Stimulated activated CD4-positive, alpha-beta T cell treated with anti-CD3 and anti-CD28 coated beads, Interleukin-12 subunit alpha, Interleukin-12 subunit beta, amount 100 ng/mL, for 4 hours (primary cell): ENCODE results near the gene UNC13C.
"Not testable (repeated sequence)": the region's sequence is repeated elsewhere in the genome, so short reads cannot be mapped to it uniquely, and the experiment has no call there.

Experiments used
- DNase-seq: peaks from one replicate; pipeline ENCODE4 v3.0.0-alpha.2; 2020

UNC13C gene

GRCh38 chr15:54307926-54308325, 329.7 kb downstream of the UNC13C start:
- DNase-seq, result no peak

GRCh38 chr15:54312528-54312927, 334.3 kb downstream of the UNC13C start:
- no peak for DNase-seq

DNA sequence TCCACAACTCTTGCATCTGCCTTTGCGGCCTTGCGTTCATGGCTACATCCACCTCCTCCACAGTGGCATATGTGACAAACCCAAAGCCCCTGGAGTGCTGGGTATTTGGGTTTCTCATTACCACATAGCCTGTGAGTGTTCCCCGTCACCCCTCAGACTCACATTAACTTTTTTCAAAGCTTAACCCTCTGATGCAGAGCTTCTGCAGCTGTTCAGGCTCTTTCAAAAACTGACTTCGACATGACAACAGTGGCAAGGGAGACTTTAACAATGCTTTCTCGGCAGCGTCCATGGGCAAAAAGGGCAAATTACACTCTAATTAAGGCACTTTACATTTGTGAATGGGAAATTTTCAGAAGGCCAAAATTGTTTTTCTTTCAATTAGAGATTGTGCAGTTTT, 343.2 kb downstream of the UNC13C start:
- no peak for DNase-seq

- no peak for DNase-seq
Observed at GRCh38 chr15:54322341-54322740, 344.1 kb downstream of the UNC13C start.

DNA sequence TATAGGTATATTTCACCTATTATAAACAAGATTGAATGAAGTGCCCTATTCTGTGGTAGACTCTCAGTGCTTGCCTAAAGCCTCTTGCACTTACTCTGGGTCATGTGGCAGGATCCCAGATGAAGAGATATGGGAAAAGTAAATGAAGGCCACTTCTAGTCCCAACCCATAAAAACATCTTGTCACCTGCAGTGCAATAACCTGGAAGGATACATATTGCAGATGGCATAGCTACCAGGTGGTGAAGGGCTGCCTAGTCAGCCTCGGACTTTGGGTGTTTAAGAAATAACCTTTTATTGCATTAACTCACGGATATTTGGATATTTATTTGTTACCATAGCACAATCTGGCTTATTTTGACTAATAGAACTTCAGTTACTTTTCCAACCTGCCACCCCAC, 367.1 kb downstream of the UNC13C start:
- no peak for DNase-seq

DNA sequence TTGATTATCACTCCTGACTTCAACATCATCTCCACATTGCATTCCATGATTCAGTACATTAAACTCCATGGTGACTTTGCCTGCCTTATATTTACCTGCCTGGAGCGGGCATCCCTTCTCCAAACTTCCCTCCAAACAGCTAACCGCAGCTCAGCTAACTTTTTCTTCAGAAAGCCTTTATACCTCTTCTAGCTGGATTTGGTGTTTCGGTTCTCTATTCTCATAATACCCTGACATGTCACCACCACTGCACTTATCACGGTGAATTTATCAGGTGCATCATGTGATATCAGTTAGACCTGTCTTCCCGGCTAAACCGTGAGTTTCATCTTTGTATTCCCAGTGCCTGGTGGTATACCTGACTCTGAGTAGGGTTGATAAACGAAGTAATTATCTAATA, 367.6 kb downstream of the UNC13C start:
- DNase-seq, result no peak

DNA sequence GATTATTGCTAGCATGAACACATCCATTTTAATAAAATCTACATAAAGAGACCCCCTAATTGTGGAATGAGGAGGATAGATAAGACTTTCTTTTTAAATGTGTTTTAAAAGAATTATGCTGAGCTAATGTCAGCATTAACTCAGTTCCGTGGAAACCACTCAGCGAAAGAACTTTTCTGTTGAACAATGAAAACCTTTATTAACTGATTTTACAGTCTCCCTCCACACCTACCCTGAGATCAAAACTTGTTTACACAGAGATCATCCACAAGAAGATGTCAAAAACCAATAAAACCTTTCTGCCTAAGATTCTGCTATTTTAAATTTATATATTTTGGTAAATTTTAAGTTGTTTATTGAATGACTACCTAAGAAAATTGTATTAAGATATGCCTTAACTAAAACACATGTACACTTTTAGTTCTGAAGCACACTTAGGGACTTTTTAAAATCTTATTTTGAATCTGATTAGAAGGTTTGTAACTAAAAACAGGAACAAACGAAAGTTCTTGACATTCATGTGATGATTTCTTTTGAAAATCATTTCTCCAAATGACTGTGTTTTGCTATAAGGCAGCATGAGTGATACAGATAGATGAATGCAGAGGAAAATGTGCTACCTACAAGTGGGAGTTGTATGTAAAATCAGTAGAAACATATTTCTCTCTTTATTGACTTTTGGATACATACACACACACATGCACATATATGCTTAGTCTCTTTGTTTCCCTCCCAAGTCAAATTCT, 369.0 kb downstream of the UNC13C start:
- DNase-seq, result no peak

GRCh38 chr15:54353726-54354125, 375.5 kb downstream of the UNC13C start:
- no peak for DNase-seq

DNA sequence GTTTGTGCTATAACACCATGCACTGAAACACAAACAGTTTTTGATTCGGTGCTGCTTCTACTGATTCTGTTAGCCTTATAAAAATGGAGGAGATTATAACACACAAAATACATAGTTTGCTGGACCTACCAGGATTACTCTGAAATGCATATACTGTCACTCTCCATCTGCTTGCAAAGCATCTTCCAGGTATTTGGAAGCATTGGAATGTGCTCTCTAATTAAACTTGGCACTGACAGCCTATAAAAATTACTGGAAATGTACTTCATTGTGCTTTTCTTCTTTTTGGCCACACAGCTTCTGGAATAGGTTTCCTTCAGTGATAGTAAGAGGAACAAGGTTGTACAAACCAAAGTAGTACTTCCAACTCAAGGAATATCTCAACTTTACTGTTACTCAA, 376.1 kb downstream of the UNC13C start:
- no peak for DNase-seq

GRCh38 chr15:54364961-54365360, 386.7 kb downstream of the UNC13C start:
- no peak for DNase-seq

DNA sequence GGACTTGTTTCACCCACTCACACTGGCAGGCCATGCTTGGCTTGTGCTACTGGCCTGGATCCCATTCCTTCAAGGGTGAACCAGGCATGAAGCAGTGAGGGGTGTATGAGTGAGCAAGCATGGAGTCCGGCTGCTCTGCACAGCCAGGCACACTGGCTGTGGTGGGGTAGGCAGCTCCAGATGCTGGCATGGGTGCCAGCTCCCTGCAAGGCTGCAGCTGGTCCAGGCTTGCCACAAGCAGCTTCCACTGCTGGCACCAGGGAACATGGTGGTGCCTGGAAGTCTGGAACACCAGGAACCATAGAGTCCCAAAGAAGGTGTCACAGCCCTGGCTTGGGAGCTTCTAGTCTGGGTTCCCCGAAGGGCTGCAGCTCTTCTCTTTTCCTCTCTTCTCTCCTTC, 395.1 kb downstream of the UNC13C start:
- DNase-seq, result no peak

DNA sequence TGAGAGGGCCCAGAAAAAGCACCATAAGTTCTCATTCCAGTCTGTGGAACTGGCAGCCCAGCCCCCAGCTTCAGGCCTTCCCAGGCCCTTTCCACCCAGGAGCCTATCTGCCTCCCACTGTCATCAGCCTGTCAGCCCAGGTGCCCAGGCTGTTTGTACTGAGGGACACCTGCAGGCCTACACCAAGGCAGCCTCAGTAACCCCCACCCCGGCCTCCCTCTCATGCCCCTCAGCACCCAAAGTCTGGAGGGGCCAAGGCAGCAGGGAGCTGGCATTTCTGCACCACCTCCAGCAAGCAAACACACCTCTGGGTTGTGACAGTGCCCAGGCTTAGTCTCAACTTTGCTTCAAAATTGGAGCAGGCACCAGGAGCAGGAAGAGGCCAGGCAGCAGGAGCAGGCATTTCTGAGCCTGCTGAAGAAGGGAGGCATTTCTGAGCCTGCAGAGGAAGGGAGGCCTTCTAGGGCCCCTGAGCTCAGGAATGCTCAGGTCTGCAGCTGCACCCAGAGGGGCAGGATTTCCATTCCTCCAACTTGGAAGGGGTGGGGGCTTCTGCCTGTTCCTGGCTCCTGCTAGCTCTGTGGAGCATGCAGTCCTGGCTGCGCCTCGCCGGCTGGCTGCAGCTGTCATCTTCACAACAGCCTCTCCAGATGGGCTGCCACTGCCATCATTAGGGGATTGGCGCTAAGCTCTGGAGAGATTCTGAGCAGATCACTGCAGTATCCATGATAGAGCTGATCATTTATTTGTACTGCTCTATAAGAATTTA, 396.1 kb downstream of the UNC13C start:
- DNase-seq, result no peak

DNA sequence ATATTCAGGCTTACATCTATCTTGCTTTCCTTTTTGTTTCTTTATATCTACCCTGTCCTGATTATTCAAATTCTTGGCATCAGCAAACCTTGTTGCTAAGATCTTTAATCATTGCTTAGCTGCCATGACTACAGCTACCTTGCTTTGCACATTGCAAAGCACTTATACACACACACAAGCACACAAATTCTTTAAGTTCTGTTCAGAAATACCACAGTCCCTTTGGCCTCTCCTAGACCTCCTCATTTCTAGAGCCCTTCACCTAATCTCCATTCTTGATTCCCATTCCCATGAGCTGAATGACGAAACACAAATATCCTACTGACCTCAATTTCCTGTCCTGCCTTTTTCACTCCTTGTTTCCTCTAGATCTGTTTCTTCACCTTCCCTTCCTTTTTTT, 409.6 kb downstream of the UNC13C start:
- no peak for DNase-seq

DNA sequence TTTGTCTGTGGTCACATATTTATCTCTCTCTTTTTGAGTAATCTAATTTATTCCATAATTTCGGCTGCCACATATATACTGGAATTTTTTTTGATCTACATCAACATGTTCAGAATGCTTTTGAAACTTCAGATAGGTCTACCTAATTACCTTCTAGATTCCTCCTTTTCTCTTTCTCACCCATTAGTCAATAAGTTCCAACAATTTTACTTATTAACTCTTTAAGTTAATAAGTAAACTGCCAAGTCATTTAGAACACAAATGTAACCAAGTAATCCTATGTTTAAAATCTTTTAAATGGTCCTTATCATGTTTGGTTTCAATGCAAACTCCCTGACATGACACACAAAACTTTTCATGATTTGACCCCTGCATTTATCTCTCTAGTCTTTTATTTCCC, 410.5 kb downstream of the UNC13C start:
- no peak for DNase-seq

DNA sequence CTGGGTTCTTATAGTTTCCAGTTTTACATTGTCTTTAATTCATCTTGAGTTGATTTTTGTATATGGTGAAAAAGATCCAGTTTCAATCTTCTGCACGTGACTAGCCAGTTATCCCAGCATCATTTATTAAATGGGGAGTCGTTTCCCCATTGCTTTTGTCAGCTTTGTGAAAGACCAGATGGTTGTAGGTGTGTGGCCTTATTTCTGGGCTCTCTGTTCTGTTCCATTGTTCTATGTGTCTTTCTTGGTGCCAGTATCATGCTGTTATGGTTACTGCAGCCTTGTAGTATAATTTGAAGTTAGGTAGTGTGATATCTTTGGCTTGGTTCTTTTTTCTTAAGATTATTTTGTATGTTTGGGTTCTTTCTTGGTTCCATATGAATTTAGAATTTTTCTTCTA, 432.2 kb downstream of the UNC13C start:
- no peak for DNase-seq

- DNase-seq, result no peak
Observed at GRCh38 chr15:54424171-54424570, 445.9 kb downstream of the UNC13C start.

- no peak for DNase-seq
Observed at GRCh38 chr15:54428596-54428995, 450.4 kb downstream of the UNC13C start.

- not testable (repeated sequence) for DNase-seq
Observed at GRCh38 chr15:54450288-54450687, 472.0 kb downstream of the UNC13C start.

DNA sequence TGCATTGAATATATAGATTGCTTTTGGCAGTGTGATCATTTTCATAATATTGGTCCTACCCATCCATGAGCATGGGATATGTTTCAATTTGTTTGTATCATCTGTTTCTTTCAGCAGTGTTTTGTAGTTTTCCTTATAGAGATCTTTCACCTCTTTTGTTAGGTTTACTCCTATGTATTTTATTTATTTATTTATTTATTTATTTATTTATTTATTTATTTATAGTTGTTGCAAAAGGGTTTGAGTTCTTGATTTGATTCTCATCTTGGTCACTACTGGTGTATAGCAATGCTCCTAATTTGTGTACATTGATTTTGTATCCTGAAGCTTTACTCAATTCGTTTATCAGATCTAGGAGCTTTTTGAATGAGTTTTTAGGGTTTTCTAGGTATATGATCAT, 478.2 kb downstream of the UNC13C start:
- no peak for DNase-seq

DNA sequence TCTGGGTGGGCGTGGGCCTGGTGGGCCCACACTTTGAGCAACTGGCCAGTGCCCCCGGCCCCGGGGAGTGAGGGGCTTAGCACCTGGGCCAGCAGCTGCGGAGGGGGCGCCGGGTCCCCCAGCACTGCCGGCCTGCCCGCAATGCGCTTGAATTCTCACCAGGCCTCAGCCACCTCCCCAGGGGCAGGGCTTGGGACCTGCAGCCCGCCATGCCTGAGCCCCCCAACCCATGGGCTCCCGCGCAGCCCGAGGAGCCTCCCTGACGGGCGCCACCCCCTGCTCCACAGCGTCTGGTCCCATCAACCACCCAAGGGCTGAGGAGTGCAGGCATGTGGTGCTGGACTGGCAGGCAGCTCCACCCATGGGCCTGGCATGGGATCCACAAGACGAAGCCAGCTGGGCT, 484.3 kb downstream of the UNC13C start:
- no peak for DNase-seq

- DNase-seq, result no peak
Observed at GRCh38 chr15:54481819-54482218, 503.6 kb downstream of the UNC13C start.

GRCh38 chr15:54482251-54482650, 504.0 kb downstream of the UNC13C start:
- no peak for DNase-seq

DNA sequence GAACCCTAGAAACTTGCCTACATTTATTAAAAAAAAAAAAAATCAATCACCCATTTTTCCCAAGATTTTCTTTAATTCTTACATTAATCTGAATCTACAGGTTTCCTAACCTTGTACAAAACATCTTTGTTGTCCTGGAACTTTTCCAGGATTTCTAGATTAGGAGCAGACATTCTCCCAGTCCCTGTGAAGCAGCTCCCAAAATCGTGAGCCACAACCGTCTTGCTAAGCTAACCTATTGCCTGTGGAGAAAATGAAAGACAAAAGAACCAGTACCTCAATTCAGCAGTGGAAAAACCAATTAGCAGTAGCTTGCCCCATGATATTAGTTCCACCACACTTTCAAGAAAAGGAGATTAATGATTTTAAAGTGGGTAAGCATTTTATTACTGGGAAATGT, 522.1 kb downstream of the UNC13C start:
- DNase-seq, result no peak

- no peak for DNase-seq
Observed at GRCh38 chr15:54502416-54503075, 524.3 kb downstream of the UNC13C start.
